ENCODE measurements around the gene MYL12A.

MYL12A gene

GRCh38 chr18:3211236-3211992, 36.2 kb upstream of the MYL12A start (continued):
- TF ChIP-seq CREB5 (CRISPR knock-in tag; IDR thresholded peaks at IDR 0.05; ENCODE audit: low read depth) (no peak), TOX (CRISPR knock-in tag; IDR thresholded peaks at IDR 0.05; ENCODE audit: borderline replicate concordance) (no peak), SNAI2 (CRISPR knock-in tag; IDR thresholded peaks at IDR 0.05) (no peak), TCF4 (CRISPR knock-in tag; IDR thresholded peaks at IDR 0.05; ENCODE audit: borderline replicate concordance) (no peak)

DNA sequence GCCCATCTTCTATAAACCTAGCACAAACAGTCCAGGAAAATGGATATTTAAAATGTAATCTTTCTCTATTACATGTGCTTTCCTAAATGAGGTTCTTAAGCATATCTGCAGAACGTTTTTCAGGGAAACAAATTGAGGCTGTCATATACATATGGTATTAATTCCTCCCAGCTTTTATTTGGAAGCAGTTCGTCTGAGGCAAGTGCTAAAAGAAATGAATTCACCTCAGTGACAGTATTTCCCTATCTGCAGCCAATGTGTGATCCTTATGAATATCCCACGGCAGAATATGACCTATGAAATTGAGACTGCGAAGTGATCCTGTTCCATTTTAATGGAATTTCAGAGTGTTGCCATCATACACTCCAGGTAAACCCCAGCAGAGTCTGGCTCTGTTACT, 34.9 kb upstream of the MYL12A start:
- TF ChIP-seq ISL1 (CRISPR knock-in tag; IDR thresholded peaks at IDR 0.05) (no peak), TCF4 (CRISPR knock-in tag; IDR thresholded peaks at IDR 0.05; ENCODE audit: borderline replicate concordance) (peak; percentile 67)
- ATAC-seq: peak; percentile 93

GRCh38 chr18:3213300-3214059, 34.1 kb upstream of the MYL12A start:
- peak; percentile 37; the same call in 2 of the 3 replicates for ATAC-seq
- no peak for TF ChIP-seq ZC3H10 (CRISPR knock-in tag; IDR thresholded peaks at IDR 0.05)
- TF ChIP-seq CSRNP3 (CRISPR knock-in tag; IDR thresholded peaks at IDR 0.05): no peak
- TF ChIP-seq, protein P1, sequence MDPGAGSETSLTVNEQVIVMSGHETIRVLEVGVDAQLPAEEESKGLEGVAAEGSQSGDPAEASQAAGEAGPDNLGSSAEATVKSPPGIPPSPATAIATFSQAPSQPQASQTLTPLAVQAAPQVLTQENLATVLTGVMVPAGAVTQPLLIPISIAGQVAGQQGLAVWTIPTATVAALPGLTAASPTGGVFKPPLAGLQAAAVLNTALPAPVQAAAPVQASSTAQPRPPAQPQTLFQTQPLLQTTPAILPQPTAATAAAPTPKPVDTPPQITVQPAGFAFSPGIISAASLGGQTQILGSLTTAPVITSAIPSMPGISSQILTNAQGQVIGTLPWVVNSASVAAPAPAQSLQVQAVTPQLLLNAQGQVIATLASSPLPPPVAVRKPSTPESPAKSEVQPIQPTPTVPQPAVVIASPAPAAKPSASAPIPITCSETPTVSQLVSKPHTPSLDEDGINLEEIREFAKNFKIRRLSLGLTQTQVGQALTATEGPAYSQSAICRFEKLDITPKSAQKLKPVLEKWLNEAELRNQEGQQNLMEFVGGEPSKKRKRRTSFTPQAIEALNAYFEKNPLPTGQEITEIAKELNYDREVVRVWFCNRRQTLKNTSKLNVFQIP (CRISPR knock-in tag; IDR thresholded peaks at IDR 0.05; ENCODE audit: borderline replicate concordance, low read depth): no peak
- no peak for TF ChIP-seq ZNF565 (CRISPR knock-in tag; conservative IDR thresholded peaks at IDR 0.05; ENCODE audit: low read depth)
- no peak for TF ChIP-seq GLIS3 (CRISPR knock-in tag; IDR thresholded peaks at IDR 0.05)
- TF ChIP-seq CSDC2 (CRISPR knock-in tag; IDR thresholded peaks at IDR 0.05): no peak
- no peak for TF ChIP-seq CREB5 (CRISPR knock-in tag; IDR thresholded peaks at IDR 0.05; ENCODE audit: low read depth)
- TF ChIP-seq BACH2 (CRISPR knock-in tag; IDR thresholded peaks at IDR 0.05; ENCODE audit: borderline replicate concordance): no peak
- TF ChIP-seq TOX (CRISPR knock-in tag; IDR thresholded peaks at IDR 0.05; ENCODE audit: borderline replicate concordance): no peak
- no peak for TF ChIP-seq ZFP3 (CRISPR knock-in tag; IDR thresholded peaks at IDR 0.05)

DNA sequence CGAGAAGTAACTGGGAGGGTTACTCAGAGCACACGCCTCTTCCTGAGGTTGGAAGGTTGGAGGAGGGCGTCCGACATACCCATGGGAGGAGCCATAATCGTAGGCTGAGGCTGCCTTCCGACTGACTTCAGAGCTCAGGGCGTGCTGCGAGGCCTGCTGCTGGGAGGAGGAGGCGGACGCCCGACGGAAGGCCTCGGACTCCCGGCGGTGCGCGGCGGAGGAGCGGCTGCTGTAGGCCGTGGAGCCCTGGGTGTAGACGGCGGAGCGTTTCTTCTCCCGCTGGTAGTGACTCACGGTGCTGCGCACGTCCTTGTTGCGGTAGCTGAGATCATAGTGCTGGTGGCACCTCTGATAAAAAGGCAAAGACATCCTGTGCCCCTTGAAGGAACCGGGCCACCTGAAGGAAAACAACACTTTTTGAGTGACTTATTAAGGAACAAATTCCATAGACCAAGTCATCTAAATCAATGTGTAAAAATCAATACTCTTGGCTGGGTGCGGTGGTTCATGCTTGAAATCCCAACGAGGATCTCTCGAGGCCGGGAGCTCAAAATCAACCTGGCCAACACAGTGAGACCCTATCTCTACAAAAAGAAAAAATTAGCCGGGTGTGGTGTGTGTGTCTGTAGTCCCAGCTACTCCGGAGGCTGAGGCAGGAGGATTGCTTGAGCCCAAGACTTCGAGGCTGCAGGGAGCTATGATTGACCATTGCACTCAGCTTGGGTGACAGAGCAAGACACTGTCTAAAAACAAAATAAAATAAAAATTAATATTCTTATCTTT, 32.6 kb upstream of the MYL12A start:
- ATAC-seq: no peak
- no peak for TF ChIP-seq ZNF8 (CRISPR knock-in tag; IDR thresholded peaks at IDR 0.05)
- no peak for TF ChIP-seq ZFP30 (CRISPR knock-in tag; IDR thresholded peaks at IDR 0.05)
- TF ChIP-seq CSRNP3 (CRISPR knock-in tag; IDR thresholded peaks at IDR 0.05): no peak
- TF ChIP-seq OSR1 (CRISPR knock-in tag; IDR thresholded peaks at IDR 0.05): no peak
- no peak for TF ChIP-seq TOX (CRISPR knock-in tag; IDR thresholded peaks at IDR 0.05; ENCODE audit: borderline replicate concordance)
- no peak for TF ChIP-seq PPARA (CRISPR knock-in tag; IDR thresholded peaks at IDR 0.05; ENCODE audit: borderline replicate concordance)
- no peak for TF ChIP-seq TCF4 (CRISPR knock-in tag; IDR thresholded peaks at IDR 0.05; ENCODE audit: borderline replicate concordance)
- TF ChIP-seq CSDC2 (CRISPR knock-in tag; IDR thresholded peaks at IDR 0.05): no peak
- TF ChIP-seq, protein P1 (CRISPR knock-in tag; IDR thresholded peaks at IDR 0.05; ENCODE audit: borderline replicate concordance, low read depth): no peak
- TF ChIP-seq ESRRG (CRISPR knock-in tag; IDR thresholded peaks at IDR 0.05): no peak
- TF ChIP-seq, protein P2, sequence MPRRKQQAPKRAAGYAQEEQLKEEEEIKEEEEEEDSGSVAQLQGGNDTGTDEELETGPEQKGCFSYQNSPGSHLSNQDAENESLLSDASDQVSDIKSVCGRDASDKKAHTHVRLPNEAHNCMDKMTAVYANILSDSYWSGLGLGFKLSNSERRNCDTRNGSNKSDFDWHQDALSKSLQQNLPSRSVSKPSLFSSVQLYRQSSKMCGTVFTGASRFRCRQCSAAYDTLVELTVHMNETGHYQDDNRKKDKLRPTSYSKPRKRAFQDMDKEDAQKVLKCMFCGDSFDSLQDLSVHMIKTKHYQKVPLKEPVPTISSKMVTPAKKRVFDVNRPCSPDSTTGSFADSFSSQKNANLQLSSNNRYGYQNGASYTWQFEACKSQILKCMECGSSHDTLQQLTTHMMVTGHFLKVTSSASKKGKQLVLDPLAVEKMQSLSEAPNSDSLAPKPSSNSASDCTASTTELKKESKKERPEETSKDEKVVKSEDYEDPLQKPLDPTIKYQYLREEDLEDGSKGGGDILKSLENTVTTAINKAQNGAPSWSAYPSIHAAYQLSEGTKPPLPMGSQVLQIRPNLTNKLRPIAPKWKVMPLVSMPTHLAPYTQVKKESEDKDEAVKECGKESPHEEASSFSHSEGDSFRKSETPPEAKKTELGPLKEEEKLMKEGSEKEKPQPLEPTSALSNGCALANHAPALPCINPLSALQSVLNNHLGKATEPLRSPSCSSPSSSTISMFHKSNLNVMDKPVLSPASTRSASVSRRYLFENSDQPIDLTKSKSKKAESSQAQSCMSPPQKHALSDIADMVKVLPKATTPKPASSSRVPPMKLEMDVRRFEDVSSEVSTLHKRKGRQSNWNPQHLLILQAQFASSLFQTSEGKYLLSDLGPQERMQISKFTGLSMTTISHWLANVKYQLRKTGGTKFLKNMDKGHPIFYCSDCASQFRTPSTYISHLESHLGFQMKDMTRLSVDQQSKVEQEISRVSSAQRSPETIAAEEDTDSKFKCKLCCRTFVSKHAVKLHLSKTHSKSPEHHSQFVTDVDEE (CRISPR knock-in tag; IDR thresholded peaks at IDR 0.05): no peak
- no peak for TF ChIP-seq SNAI2 (CRISPR knock-in tag; IDR thresholded peaks at IDR 0.05)
- TF ChIP-seq ZFP3 (CRISPR knock-in tag; IDR thresholded peaks at IDR 0.05): no peak
- no peak for TF ChIP-seq GLIS3 (CRISPR knock-in tag; IDR thresholded peaks at IDR 0.05)
- no peak for TF ChIP-seq ZNF70 (CRISPR knock-in tag; IDR thresholded peaks at IDR 0.05)
- no peak for TF ChIP-seq ZC3H10 (CRISPR knock-in tag; IDR thresholded peaks at IDR 0.05)
- TF ChIP-seq ZNF565 (CRISPR knock-in tag; conservative IDR thresholded peaks at IDR 0.05; ENCODE audit: low read depth): no peak
